Suppressor macrophage treated with lipopolysaccharide for 4 hours (primary cell): ENCODE results near the gene ZFP36.

ENCODE experiments used
- DNase-seq: peaks from one replicate; pipeline ENCODE4 v3.0.0-alpha.2; 2020

The ZFP36 gene

GRCh38 chr19:39384839-39385568 is 21.6 kb upstream of the ZFP36 start:
- DNase-seq: no peak

- DNase-seq: no peak
Measured at GRCh38 chr19:39385629-39386411, 20.8 kb upstream of the ZFP36 start.

DNA sequence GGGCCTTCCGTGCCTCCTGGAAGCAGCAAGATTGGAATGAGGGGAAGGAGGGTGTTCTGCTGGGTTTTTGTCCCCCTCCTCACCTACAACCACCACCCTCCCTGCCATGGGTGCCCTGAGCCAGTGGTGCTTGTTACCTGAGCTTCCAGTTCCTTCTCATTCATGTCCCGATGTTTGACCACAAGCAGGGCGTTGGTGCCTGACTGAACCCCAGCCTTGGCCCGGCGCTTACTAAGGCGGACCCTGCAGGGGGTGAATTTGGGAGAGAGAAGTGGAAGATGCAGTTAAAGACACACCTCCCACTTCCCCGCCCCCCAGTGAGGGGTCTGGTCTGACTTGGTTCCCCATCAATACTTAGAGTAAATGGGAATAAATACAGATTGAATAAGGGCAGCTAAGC is 20.1 kb upstream of the ZFP36 start:
- no peak for DNase-seq

- DNase-seq: no peak
Measured at GRCh38 chr19:39388657-39389056, 18.0 kb upstream of the ZFP36 start.

DNA sequence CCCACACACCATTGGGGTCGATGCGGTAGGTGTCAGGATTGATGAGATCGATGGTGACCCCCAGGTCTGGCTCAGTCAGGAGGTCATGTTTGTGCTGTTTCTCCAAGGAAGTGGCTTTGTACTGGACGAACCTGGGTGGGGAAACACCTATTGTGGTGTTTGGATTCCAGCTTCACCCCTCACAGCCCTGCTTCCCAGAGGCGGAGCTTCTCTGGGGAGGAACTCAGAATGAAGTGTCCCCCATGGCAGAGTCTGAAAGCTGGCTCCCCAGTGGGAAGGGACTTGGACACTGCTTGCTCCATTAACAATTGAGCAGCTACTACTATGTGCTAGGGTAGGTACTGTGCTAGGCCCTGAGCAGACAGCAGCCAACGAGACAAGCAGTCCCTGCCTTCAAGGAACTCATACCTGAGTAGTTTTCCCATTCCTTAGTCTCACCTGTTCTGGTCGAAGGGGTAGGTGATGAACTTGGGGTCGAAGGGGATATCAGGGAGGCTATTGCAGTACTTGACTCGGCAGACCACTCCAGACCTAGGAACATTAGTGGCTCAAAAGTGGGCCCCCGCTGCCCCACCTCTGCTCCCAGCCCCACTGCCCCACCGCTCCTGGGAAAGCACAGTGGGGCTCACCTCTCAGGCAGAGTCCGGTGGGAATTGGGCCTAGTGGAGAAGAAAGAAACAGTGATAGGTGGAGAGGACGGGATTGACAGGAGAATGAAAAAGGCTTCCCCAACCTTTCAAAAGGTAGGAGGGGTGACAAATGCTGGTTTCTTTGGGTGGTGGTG is 16.8 kb upstream of the ZFP36 start:
- DNase-seq: no peak

- no peak for DNase-seq
Measured at GRCh38 chr19:39390451-39390750, 16.2 kb upstream of the ZFP36 start.

- DNase-seq: peak; percentile 99
Measured at GRCh38 chr19:39390751-39391437, 15.8 kb upstream of the ZFP36 start, which contains the start of the genes MED29 and PAF1. TSS of gene MED29 (plus strand) at chr19:39391378. CDS start at chr19:39391423, 45 bp downstream. TSS of gene PAF1 (minus strand) at chr19:39391106. CDS start at chr19:39390864, 242 bp downstream.

- DNase-seq: peak; percentile 97
Measured at GRCh38 chr19:39397360-39398296, 9.0 kb upstream of the ZFP36 start.

DNA sequence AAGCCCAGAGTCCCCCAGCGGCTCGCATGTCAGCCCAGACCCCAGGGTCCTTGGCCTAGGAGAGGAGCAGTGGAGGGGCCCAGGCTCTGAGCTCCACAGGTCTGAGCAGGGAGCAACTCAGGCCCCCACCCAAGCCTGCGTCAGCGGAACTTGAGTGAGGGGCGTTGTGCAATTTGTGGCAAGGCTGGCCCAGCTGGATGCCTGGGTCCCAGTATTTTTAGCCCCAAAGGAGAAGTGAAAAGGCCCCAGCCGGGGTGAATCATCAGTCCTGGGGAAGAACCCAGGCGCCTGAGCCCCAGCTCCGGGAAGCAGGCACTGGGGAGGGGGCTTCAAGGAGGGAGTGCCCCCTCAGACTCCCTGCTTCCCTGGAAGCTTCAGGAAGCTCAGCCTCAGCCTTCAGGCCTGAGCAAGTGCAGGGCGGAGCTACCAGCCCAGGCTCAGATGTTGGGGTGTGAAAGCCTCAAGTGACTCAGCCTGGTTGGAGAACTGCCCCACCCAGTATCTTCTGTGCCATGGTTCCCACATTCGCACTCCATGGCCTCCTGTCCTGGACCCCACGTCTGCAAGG is 8.3 kb upstream of the ZFP36 start:
- peak; percentile 97 for DNase-seq

DNA sequence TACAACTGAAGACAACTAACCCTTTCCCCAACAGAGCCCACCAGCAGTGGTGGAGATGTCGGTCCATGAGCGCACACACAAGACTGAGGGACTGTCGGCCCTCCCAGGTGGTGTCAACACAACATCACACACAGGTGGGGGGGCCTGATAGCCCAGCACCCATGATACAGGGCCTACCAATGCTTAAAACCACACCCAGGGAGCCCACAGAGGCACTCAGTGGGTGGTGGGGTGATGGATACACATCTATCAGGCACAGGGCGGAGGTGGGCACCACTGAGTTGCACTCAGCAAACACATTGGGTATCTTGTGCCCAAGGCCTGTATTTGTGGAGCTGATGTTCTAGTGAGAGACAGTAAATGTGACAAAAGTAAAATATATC is 7.0 kb upstream of the ZFP36 start:
- DNase-seq: no peak

- no peak for DNase-seq
Measured at GRCh38 chr19:39400061-39400460, 6.6 kb upstream of the ZFP36 start.

DNA sequence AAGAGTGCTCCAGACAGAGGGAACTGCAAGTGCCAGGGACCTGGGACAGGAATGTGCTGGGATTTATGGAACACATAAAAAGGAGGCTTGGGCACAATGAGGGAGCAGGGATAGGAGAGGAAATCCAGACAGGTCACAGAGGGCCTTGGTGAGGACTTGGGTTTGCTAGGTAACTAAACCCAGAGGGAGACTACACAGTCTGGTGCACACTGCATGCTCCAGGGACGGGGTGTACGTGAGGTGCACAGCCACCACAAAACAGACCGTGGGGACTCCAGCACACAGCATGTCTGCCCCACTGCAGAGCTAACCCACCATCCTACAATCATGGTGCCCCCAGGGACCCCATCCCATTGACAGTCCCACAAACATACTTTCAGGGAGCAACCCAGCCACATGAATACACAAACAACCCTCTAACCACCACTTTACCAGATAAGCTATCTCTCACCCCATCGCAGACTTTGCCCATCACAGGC is 5.5 kb upstream of the ZFP36 start:
- no peak for DNase-seq

DNA sequence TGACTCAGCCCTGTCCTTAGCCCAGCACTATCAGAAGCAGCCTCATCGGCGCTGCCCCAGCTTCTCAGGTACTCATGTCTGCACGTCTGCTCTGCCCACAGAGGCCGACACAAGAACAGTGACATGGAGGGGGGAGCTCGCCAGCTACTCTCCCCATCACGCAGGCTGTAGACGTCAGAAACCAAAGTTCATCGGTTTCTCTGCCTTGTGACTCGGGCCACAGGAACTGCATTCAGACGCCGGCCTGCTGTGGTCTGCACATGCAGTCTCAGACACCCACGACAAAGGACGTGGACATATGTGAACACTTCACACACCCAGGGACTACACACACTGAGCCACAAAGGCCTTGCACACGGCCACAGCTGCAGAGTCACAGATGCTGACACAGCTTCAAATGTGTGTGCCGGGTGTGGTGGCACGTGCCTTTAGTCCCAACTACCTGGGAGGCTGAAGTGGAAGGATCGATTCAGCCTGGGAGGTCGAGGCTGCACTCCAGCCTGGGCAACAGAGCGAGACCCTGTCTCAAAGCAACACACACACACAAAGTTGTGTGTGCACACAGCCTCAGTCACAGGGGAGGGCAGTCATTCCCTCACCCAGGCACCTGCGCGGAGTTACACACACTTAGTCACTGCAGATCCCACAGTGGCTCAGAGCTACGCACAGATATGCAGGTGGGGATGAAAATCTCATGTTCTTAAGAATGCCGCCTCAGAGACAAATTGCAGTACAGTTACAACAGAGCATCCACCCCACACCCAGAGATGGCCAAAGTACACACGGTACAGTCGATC is 4.9 kb upstream of the ZFP36 start:
- DNase-seq: peak; percentile 92

GRCh38 chr19:39402346-39403300 is 4.0 kb upstream of the ZFP36 start:
- peak; percentile 98 for DNase-seq

DNA sequence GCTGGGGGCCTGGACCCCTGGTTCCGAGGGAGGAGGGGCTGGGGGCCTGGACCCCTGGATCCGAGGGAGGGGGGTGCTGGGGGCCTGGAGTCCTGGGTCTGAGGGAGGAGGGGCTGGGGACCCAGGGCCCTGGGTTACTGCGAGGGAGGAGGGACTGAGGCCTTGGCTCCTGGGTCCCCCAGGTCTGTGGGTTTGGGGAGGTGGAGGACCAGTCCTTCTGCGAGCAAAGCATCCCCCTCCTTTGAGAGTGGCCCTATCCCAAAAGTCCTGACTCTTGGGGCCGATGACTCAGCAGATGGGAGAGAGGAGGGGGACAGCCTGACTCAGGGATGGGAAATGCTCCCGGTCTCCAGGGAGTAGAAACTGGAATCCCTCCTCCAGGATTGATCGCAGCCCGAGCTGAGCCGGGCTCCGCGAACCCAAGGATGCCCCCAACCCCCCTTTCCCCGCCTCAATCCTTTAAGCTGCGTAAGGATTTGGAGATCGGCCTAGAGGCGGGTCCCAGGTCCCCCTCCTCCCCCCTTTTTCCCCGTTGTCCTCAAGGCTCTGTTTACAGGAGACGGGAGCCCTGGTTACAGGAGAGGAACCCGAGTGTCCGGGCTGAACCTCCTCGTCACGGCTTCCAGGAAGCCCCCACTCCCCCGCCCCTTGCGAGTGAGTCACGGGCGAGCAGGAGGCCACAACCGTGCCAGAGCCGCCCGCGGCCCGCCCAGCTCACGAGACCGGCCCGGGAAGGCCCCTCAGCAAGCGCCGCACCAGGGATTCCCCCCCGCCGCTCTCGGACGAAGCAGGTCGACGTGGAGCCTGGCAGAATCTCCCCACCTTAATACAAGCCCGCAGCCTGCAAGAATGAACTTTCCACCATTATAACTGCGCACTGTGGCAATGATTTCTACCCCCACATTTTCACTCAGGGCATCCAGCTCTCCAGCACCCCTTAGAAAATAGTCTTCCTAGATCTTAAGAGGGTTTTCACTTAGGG is 3.0 kb upstream of the ZFP36 start:
- peak; percentile 99 for DNase-seq

GRCh38 chr19:39405261-39405957 is 1.2 kb upstream of the ZFP36 start:
- peak; percentile 21 for DNase-seq

DNA sequence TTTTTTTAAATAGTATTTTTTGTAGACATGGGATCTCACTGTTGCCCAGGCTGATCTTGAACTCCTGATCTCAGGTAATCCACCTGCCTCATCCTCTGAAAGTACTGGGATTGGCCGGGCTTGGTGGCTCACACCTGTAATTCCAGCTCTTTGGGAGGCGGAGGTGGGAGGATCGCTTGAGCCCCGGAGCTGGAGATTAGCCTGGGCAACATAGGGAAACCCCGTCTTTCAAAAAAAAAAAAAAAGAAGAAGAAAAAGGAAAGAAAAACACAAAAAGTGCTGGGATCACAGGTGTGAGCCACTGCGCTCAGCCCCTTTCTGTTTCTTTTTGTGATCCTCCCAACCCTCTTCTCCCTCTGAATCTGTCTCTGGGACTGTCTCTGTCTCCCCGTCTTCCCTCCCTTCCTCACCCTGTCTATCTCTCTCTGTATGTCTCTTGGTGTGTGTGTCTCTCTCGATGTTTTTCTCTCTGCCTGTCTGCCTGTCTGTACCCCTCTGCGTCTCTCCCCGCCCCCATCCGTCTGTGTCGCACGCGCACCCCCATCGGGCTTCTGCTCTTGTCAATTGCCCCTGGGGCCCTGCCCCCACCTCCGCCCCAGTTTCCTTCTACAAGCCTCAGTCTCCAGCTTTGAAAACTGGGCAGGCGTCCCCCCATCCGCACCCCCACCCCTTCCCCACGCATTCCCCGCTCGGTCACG is 540 bp upstream of the ZFP36 start:
- DNase-seq: no peak
